GM23338 (cell line): ENCODE measurements around the gene CFAP58. TPM values are rescaled to one million over a fixed set of nuclear protein-coding genes. Genes with fewer than 3 reads are reported as not detected.

ENCODE experiments used
- ATAC-seq: fragments of 200-7000 bp; cut with Tn5 transposase; 3 replicates; pipeline ENCODE4 v1.9.1; 2020
- DNase-seq: peaks from one replicate; pipeline ENCODE4 v3.0.0-alpha.2; 2015; ENCODE audit warnings: low spot score
- H2AFZ ChIP-seq: fragments of 200-600 bp; sonication (generic); 2 replicates; pipeline ENCODE4 v1.8.0; 2016; ENCODE audit warnings: antibody characterized with exemption, mild to moderate bottlenecking, moderate library complexity
- H3F3A ChIP-seq: fragments of 200-600 bp; sonication (generic); replicated peaks from 2 replicates; pipeline ENCODE4 v1.8.0; 2017; ENCODE audit warnings: antibody characterized with exemption, mixed run types, low read depth
- H3K27ac ChIP-seq: fragments of 200-600 bp; sonication (generic); 2 replicates; pipeline ENCODE4 v1.6.1; 2016; ENCODE audit warnings: low read depth
- H3K27me3 ChIP-seq: fragments of 200-600 bp; sonication (generic); 2 replicates; pipeline ENCODE4 v1.8.0; 2016; ENCODE audit warnings: mild to moderate bottlenecking, mixed run types, moderate library complexity; ENCODE audit not compliant: insufficient read depth
- H3K36me3 ChIP-seq: fragments of 200-600 bp; sonication (generic); 2 replicates; pipeline ENCODE4 v1.8.0; 2016; ENCODE audit warnings: mild to moderate bottlenecking; ENCODE audit not compliant: insufficient read depth
- H3K4me1 ChIP-seq: fragments of 200-600 bp; sonication (generic); 2 replicates; pipeline ENCODE4 v1.8.0; 2016; ENCODE audit warnings: mild to moderate bottlenecking, moderate library complexity; ENCODE audit not compliant: insufficient read depth
- H3K4me2 ChIP-seq: fragments of 200-600 bp; sonication (generic); 2 replicates; pipeline ENCODE4 v1.7.1; 2017; ENCODE audit warnings: mixed run types
- H3K4me3 ChIP-seq: fragments of 200-600 bp; sonication (generic); 2 replicates; pipeline ENCODE4 v1.6.1; 2016; ENCODE audit warnings: mixed run types
- H3K79me2 ChIP-seq: fragments of 200-600 bp; sonication (generic); replicated peaks from 2 replicates; pipeline ENCODE4 v1.8.0; 2017; ENCODE audit warnings: mild to moderate bottlenecking; ENCODE audit not compliant: insufficient read depth
- H3K9me2 ChIP-seq: fragments of 200-600 bp; sonication (generic); 2 replicates; pipeline ENCODE4 v1.8.0; 2017; ENCODE audit not compliant: insufficient read depth
- H4K20me1 ChIP-seq: fragments of 200-600 bp; sonication (generic); replicated peaks from 2 replicates; pipeline ENCODE4 v1.8.0; 2017; ENCODE audit warnings: mild to moderate bottlenecking; ENCODE audit not compliant: insufficient read depth
- H3K27ac Mint-ChIP-seq: 2 replicates; pipeline ENCODE4 v1.8.0; 2020; ENCODE audit warnings: inconsistent platforms, mild to moderate bottlenecking, moderate library complexity, mixed read lengths
- H3K27me3 Mint-ChIP-seq: 3 replicates; pipeline ENCODE4 v1.8.0; 2022; ENCODE audit warnings: low read depth, mild to moderate bottlenecking, moderate library complexity, mixed read lengths, inconsistent platforms; ENCODE audit not compliant: insufficient read depth, poor library complexity
- H3K36me3 Mint-ChIP-seq: 3 replicates; pipeline ENCODE4 v1.8.0; 2021; ENCODE audit warnings: low read depth, mild to moderate bottlenecking, inconsistent platforms, moderate library complexity, mixed read lengths
- H3K4me1 Mint-ChIP-seq: 3 replicates; pipeline ENCODE4 v1.8.0; 2020; ENCODE audit warnings: mild to moderate bottlenecking, inconsistent platforms, mixed read lengths
- H3K4me3 Mint-ChIP-seq: 3 replicates; pipeline ENCODE4 v1.8.0; 2021; ENCODE audit warnings: moderate library complexity, mild to moderate bottlenecking, inconsistent platforms, mixed read lengths
- H3K9me3 Mint-ChIP-seq: 3 replicates; pipeline ENCODE4 v1.8.0; 2020; ENCODE audit warnings: moderate library complexity, mild to moderate bottlenecking, inconsistent platforms, mixed read lengths
- EZH2phosphoT487 ChIP-seq: fragments of 200-600 bp; sonication (generic); IDR thresholded peaks from one replicate; pipeline ENCODE4 v1.8.1; 2018; ENCODE audit warnings: antibody characterized with exemption; ENCODE audit not compliant: unreplicated experiment
- JUNB ChIP-seq: IDR thresholded peaks from one replicate; pipeline ENCODE4 v1.6.1; 2016; ENCODE audit warnings: antibody characterized with exemption; ENCODE audit not compliant: unreplicated experiment
- NANOG ChIP-seq: IDR thresholded peaks from 2 replicates; pipeline ENCODE4 v1.6.1; 2016; ENCODE audit warnings: antibody characterized with exemption, borderline replicate concordance
- POLR2AphosphoS5 ChIP-seq: IDR thresholded peaks from 2 replicates; pipeline ENCODE4 v1.6.1; 2016; ENCODE audit warnings: antibody characterized with exemption, low read depth
- ZNF114 ChIP-seq: fragments of 250-450 bp; sonication (Bioruptor Pico); IDR thresholded peaks from 2 replicates; pipeline ENCODE4 v1.5.0; 2020; ENCODE audit warnings: mild to moderate bottlenecking, moderate library complexity
- ZNF331 ChIP-seq: fragments of 250-450 bp; sonication (Bioruptor Pico); IDR thresholded peaks from 2 replicates; pipeline ENCODE4 v1.5.0; 2020; ENCODE audit warnings: low read depth, mild to moderate bottlenecking, moderate library complexity
- polyA plus RNA-seq: library from polyadenylated mRNA; unstranded; fragments of >200 nt; fragmentation: Nextera tagmentation; extraction: Ambion mirVana; gene quantifications from 2 replicates; pipeline ENCODE4 v1.2.1, GENCODE V29; 2016
- total RNA-seq: library from RNA; depleted of rRNA; stranded (reverse); fragments of >200 nt; shearing (Covaris generic); gene quantifications from 2 replicates; pipeline ENCODE4 v1.2.3, GENCODE V29; 2014
- TF ChIP-seq, protein P1 (sequence below): fragments of 250-450 bp; sonication (Bioruptor Pico); IDR thresholded peaks from 2 replicates; pipeline ENCODE4 v1.5.0; 2020; ENCODE audit warnings: mild to moderate bottlenecking, moderate library complexity
- TF ChIP-seq, protein P2 (sequence below): IDR thresholded peaks from one replicate; pipeline ENCODE4 v1.6.1; 2018; ENCODE audit warnings: antibody characterized with exemption; ENCODE audit not compliant: unreplicated experiment

Gene CFAP58
- total and polyA plus RNA-seq, 2 experiments from 2014 or later: 0.63 to 0.89 TPM

DNA sequence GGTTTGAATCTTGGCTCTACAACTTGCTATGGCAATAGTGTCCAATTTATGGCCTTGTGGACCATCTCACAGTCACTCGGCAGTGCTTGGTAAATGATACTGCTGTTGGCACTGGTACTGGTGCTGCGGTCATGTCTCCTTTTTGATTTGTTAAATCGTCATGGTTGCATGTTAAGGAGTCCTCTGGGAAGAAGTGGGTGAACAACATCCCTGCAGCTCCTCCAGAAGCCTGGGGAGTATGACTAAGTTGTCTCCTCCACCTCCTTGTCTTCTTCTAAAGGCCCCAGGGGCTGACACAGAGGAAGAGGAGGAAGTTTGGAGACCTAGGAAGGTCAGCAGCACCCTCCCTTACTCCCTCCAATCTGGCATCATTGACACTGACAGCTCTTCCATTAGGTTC is 23.9 kb upstream of the CFAP58 start:
- H3K27ac ChIP-seq: peak overlapping the region; percentile 92
- Mint-ChIP-seq H3K27ac (0 out of 2 replicates have a peak overlapping the region, but pooled peaks have one; percentile 49), H3K36me3 (peaks cover 19% of the 10 kb centered on the region), H3K9me3 (no peaks in the 10 kb centered on the region; the same call in 2 of the 3 replicates), H3K4me3 (no peak overlapping the region; the same call in 2 of the 3 replicates), H3K27me3 (peaks cover 12% of the 10 kb centered on the region), H3K4me1 (peaks cover 93% of the 10 kb centered on the region)
- H3K36me3 ChIP-seq: no peaks in the 10 kb centered on the region
- DNase-seq (no peak), ATAC-seq (no peak)
- peaks cover 76% of the 10 kb centered on the region for H3K4me1 ChIP-seq
- peak overlapping the region; percentile 61 for H3K4me2 ChIP-seq
- H3F3A ChIP-seq: peaks cover 7% of the 10 kb centered on the region
- H3K4me3 ChIP-seq: no peak overlapping the region; the same call in 1 of the 2 replicates
- 0 out of 2 replicates have a peak, but pooled peaks cover 2% of the 10 kb centered on the region for H3K9me2 ChIP-seq
- TF ChIP-seq ZNF114 (CRISPR knock-in tag): no peak
- TF ChIP-seq, protein P1, sequence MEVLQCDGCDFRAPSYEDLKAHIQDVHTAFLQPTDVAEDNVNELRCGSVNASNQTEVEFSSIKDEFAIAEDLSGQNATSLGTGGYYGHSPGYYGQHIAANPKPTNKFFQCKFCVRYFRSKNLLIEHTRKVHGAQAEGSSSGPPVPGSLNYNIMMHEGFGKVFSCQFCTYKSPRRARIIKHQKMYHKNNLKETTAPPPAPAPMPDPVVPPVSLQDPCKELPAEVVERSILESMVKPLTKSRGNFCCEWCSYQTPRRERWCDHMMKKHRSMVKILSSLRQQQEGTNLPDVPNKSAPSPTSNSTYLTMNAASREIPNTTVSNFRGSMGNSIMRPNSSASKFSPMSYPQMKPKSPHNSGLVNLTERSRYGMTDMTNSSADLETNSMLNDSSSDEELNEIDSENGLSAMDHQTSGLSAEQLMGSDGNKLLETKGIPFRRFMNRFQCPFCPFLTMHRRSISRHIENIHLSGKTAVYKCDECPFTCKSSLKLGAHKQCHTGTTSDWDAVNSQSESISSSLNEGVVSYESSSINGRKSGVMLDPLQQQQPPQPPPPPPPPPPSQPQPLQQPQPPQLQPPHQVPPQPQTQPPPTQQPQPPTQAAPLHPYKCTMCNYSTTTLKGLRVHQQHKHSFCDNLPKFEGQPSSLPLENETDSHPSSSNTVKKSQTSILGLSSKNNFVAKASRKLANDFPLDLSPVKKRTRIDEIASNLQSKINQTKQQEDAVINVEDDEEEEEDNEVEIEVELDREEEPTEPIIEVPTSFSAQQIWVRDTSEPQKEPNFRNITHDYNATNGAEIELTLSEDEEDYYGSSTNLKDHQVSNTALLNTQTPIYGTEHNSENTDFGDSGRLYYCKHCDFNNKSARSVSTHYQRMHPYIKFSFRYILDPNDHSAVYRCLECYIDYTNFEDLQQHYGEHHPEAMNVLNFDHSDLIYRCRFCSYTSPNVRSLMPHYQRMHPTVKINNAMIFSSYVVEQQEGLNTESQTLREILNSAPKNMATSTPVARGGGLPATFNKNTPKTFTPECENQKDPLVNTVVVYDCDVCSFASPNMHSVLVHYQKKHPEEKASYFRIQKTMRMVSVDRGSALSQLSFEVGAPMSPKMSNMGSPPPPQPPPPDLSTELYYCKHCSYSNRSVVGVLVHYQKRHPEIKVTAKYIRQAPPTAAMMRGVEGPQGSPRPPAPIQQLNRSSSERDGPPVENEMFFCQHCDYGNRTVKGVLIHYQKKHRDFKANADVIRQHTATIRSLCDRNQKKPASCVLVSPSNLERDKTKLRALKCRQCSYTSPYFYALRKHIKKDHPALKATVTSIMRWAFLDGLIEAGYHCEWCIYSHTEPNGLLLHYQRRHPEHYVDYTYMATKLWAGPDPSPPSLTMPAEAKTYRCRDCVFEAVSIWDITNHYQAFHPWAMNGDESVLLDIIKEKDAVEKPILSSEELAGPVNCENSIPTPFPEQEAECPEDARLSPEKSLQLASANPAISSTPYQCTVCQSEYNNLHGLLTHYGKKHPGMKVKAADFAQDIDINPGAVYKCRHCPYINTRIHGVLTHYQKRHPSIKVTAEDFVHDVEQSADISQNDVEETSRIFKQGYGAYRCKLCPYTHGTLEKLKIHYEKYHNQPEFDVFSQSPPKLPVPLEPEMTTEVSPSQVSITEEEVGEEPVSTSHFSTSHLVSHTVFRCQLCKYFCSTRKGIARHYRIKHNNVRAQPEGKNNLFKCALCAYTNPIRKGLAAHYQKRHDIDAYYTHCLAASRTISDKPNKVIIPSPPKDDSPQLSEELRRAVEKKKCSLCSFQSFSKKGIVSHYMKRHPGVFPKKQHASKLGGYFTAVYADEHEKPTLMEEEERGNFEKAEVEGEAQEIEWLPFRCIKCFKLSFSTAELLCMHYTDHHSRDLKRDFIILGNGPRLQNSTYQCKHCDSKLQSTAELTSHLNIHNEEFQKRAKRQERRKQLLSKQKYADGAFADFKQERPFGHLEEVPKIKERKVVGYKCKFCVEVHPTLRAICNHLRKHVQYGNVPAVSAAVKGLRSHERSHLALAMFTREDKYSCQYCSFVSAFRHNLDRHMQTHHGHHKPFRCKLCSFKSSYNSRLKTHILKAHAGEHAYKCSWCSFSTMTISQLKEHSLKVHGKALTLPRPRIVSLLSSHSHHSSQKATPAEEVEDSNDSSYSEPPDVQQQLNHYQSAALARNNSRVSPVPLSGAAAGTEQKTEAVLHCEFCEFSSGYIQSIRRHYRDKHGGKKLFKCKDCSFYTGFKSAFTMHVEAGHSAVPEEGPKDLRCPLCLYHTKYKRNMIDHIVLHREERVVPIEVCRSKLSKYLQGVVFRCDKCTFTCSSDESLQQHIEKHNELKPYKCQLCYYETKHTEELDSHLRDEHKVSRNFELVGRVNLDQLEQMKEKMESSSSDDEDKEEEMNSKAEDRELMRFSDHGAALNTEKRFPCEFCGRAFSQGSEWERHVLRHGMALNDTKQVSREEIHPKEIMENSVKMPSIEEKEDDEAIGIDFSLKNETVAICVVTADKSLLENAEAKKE (CRISPR knock-in tag): no peak
- TF ChIP-seq NANOG: no peak
- TF ChIP-seq EZH2phosphoT487: no peak
- TF ChIP-seq POLR2AphosphoS5: no peak
- TF ChIP-seq JUNB: no peak
- no peak for TF ChIP-seq ZNF331 (CRISPR knock-in tag)
- TF ChIP-seq, protein P2, sequence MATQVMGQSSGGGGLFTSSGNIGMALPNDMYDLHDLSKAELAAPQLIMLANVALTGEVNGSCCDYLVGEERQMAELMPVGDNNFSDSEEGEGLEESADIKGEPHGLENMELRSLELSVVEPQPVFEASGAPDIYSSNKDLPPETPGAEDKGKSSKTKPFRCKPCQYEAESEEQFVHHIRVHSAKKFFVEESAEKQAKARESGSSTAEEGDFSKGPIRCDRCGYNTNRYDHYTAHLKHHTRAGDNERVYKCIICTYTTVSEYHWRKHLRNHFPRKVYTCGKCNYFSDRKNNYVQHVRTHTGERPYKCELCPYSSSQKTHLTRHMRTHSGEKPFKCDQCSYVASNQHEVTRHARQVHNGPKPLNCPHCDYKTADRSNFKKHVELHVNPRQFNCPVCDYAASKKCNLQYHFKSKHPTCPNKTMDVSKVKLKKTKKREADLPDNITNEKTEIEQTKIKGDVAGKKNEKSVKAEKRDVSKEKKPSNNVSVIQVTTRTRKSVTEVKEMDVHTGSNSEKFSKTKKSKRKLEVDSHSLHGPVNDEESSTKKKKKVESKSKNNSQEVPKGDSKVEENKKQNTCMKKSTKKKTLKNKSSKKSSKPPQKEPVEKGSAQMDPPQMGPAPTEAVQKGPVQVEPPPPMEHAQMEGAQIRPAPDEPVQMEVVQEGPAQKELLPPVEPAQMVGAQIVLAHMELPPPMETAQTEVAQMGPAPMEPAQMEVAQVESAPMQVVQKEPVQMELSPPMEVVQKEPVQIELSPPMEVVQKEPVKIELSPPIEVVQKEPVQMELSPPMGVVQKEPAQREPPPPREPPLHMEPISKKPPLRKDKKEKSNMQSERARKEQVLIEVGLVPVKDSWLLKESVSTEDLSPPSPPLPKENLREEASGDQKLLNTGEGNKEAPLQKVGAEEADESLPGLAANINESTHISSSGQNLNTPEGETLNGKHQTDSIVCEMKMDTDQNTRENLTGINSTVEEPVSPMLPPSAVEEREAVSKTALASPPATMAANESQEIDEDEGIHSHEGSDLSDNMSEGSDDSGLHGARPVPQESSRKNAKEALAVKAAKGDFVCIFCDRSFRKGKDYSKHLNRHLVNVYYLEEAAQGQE: no peak
- H3K79me2 ChIP-seq: peaks cover 97% of the 10 kb centered on the region
- no peak overlapping the region for H2AFZ ChIP-seq
- H4K20me1 ChIP-seq: peaks cover 2% of the 10 kb centered on the region; the same call in 1 of the 2 replicates
- no peaks in the 10 kb centered on the region for H3K27me3 ChIP-seq
